Cardiac muscle cell (in vitro differentiated cells and primary cell): ENCODE results near the gene KCNRG. TPM values are rescaled to one million over a fixed set of nuclear protein-coding genes. Genes with fewer than 3 reads are reported as not detected.
"Not testable (repeated sequence)": the region's sequence is repeated elsewhere in the genome, so short reads cannot be mapped to it uniquely, and the experiment has no call there.

Experiments used
- DNase-seq, 2 donors: peaks; one replicate each; pipeline versions ENCODE4 v3.0.0 to v3.0.0-alpha.2; 2010 to 2017; ENCODE audit warnings: low read depth in 1 of 2, low spot score in 1 of 2
- H3K27ac ChIP-seq: fragments of 200-600 bp; sonication (generic); 2 replicates; pipeline ENCODE4 v1.5.1; 2016
- H3K27me3 ChIP-seq: fragments of 200-600 bp; sonication (generic); 2 replicates; pipeline ENCODE4 v1.6.0; 2016; ENCODE audit warnings: control low read depth
- H3K36me3 ChIP-seq: fragments of 200-600 bp; sonication (generic); 2 replicates; pipeline ENCODE4 v1.5.1; 2016; ENCODE audit warnings: control low read depth
- H3K4me1 ChIP-seq: fragments of 200-600 bp; sonication (generic); 2 replicates; pipeline ENCODE4 v1.8.1; 2017; ENCODE audit warnings: low read depth, mild to moderate bottlenecking, mixed run types
- H3K4me3 ChIP-seq: fragments of 200-600 bp; sonication (generic); 2 replicates; pipeline ENCODE4 v1.5.1; 2016; ENCODE audit warnings: mild to moderate bottlenecking
- H3K9me3 ChIP-seq: fragments of 200-600 bp; sonication (generic); 2 replicates; pipeline ENCODE4 v1.5.1; 2017; ENCODE audit warnings: low read depth, mild to moderate bottlenecking, control low read depth
- CTCF ChIP-seq: IDR thresholded peaks from 2 replicates; pipeline ENCODE4 v1.5.1; 2012; ENCODE audit warnings: low read depth, mild to moderate bottlenecking, low read length
- polyA plus RNA-seq: library from polyadenylated mRNA; unstranded; fragments of >200 nt; fragmentation: Nextera tagmentation; extraction: Ambion mirVana; gene quantifications from 2 replicates; pipeline ENCODE4 v1.2.1, GENCODE V29; 2016
- total RNA-seq: library from RNA; depleted of rRNA; stranded (reverse); fragments of >200 nt; gene quantifications from 2 replicates; pipeline ENCODE4 v1.2.3, GENCODE V29; 2016

Gene KCNRG
- total and polyA plus RNA-seq, 2 experiments from 2014 or later = 0.69 TPM; not detected in 1

- Histone ChIP-seq H3K36me3 (no peaks in the 10 kb centered on the region), H3K4me3 (no peak overlapping the region), H3K9me3 (no peaks in the 10 kb centered on the region), H3K4me1 (no peaks in the 10 kb centered on the region), H3K27ac (no peak overlapping the region), H3K27me3 (no peaks in the 10 kb centered on the region)
- DNase-seq = no peak
- TF ChIP-seq CTCF = no peak
Observed at GRCh38 chr13:50052478-50052877, 37.2 kb downstream of the KCNRG start.

- DNase-seq = no peak
- H3K4me1 ChIP-seq = no peaks in the 10 kb centered on the region
- H3K27ac ChIP-seq = no peak overlapping the region
- H3K36me3 ChIP-seq = no peaks in the 10 kb centered on the region
- no peak for TF ChIP-seq CTCF
- H3K9me3 ChIP-seq = no peaks in the 10 kb centered on the region
- no peaks in the 10 kb centered on the region for H3K27me3 ChIP-seq
- no peak overlapping the region for H3K4me3 ChIP-seq
Observed at GRCh38 chr13:50053844-50054243, 38.6 kb downstream of the KCNRG start.

GRCh38 chr13:50055454-50055853 is 40.2 kb downstream of the KCNRG start:
- Histone ChIP-seq H3K4me3 (no peak overlapping the region), H3K9me3 (no peaks in the 10 kb centered on the region)

GRCh38 chr13:50060718-50061117 is 45.5 kb downstream of the KCNRG start:
- Histone ChIP-seq H3K9me3 (no peaks in the 10 kb centered on the region), H3K27ac (no peak overlapping the region), H3K4me3 (no peak overlapping the region), H3K27me3 (no peaks in the 10 kb centered on the region), H3K4me1 (no peaks in the 10 kb centered on the region), H3K36me3 (no peaks in the 10 kb centered on the region)
- no peak for DNase-seq
- TF ChIP-seq CTCF = no peak

More at GRCh38 chr13:50055454-50055853, 40.2 kb downstream of the KCNRG start:
- Histone ChIP-seq H3K27ac (no peak overlapping the region), H3K27me3 (no peaks in the 10 kb centered on the region), H3K36me3 (no peaks in the 10 kb centered on the region), H3K4me1 (no peaks in the 10 kb centered on the region)
- no peak for DNase-seq
- TF ChIP-seq CTCF = no peak

GRCh38 chr13:50062336-50062735 is 47.1 kb downstream of the KCNRG start:
- H3K4me1 ChIP-seq, H3K9me3 ChIP-seq, H3K36me3 ChIP-seq, H3K27me3 ChIP-seq, H3K4me3 ChIP-seq, H3K27ac ChIP-seq, DNase-seq: not testable (repeated sequence)

- no peak overlapping the region for H3K4me3 ChIP-seq
- no peaks in the 10 kb centered on the region for H3K9me3 ChIP-seq
- no peak for DNase-seq
- no peak overlapping the region for H3K27ac ChIP-seq
- H3K36me3 ChIP-seq = no peaks in the 10 kb centered on the region
- H3K4me1 ChIP-seq = no peaks in the 10 kb centered on the region
- TF ChIP-seq CTCF = no peak
- no peaks in the 10 kb centered on the region for H3K27me3 ChIP-seq
Observed at GRCh38 chr13:50065712-50066111, 50.5 kb downstream of the KCNRG start.
